ENCODE data around the gene B3GALNT1.

The B3GALNT1 gene

DNA sequence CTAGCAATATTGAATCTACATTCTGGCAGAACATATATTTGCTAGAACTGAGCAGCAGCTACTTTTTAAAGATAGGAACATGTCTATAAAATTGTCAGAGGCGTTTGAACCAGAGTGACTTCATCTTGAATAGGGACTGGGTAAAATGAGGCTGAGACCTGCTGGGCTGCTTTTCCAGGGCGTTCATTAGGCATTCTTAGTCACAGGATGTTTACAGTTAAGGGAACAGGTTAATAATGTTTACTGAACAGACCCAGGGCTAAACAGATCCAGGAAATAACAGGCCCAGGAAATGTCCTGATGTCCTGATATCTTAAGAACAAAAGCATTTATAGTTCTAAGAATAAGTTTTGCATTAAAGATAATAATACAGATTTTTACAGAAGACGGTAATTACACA lies 34.5 kb upstream of the B3GALNT1 start:
- TF ChIP-seq, protein P1, sequence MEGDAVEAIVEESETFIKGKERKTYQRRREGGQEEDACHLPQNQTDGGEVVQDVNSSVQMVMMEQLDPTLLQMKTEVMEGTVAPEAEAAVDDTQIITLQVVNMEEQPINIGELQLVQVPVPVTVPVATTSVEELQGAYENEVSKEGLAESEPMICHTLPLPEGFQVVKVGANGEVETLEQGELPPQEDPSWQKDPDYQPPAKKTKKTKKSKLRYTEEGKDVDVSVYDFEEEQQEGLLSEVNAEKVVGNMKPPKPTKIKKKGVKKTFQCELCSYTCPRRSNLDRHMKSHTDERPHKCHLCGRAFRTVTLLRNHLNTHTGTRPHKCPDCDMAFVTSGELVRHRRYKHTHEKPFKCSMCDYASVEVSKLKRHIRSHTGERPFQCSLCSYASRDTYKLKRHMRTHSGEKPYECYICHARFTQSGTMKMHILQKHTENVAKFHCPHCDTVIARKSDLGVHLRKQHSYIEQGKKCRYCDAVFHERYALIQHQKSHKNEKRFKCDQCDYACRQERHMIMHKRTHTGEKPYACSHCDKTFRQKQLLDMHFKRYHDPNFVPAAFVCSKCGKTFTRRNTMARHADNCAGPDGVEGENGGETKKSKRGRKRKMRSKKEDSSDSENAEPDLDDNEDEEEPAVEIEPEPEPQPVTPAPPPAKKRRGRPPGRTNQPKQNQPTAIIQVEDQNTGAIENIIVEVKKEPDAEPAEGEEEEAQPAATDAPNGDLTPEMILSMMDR (IDR thresholded peaks at IDR 0.05; ENCODE audit: extremely low read depth, insufficient read depth, missing control alignments) = no peak
- no peak for DNase-seq (ENCODE audit: low spot score)
- in situ Hi-C loops (cut with MboI; ENCODE audit: low pct_unique_long_range_greater_than_20kb, low sequenced_read_pairs, unreplicated experiment) = no loop called here

DNA sequence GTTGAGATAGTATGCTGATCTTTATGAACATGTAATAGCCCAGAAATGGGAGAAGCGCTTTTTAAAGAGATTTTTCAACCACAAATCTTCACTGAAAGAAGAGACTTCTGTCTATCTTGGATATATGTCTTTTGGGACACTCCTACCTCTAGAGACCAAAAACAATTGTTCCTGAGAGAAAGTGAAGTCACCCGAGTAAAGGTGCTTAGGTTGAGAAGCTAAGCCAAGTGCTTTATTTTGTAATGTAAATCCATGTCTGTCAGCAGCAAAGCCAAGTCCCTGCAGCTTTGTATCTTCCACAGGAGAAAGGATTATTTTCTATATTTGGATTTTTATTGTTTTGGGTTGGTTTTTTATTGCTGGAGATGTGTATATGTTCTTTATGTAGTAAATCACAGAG lies 32.1 kb upstream of the B3GALNT1 start:
- in situ Hi-C loops (cut with MboI; ENCODE audit: low pct_unique_long_range_greater_than_20kb, low sequenced_read_pairs, unreplicated experiment) = no loop called here
- TF ChIP-seq, protein P1 (IDR thresholded peaks at IDR 0.05; ENCODE audit: extremely low read depth, insufficient read depth, missing control alignments) = no peak

DNA sequence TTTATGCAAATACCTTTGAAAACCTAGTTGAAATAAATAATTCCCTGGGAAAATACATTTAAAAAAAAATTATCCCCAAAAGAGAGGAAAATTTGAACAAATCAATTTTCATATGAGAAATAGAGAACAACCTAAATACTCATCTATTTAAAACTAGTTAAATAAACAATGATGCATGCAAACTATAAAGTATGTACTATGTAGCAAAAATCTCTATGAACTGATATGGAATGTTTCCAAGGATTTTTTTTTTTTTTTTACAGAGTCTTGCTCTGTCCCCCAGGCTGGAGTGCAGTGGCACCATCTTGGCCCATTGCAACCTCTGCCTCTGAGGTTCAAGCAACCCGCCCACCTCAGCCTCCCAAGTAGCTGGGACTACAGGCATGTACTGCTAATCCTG lies 27.2 kb upstream of the B3GALNT1 start:
- in situ Hi-C loops (cut with MboI; ENCODE audit: low pct_unique_long_range_greater_than_20kb, low sequenced_read_pairs, unreplicated experiment) = no loop called here
- TF ChIP-seq, protein P1 (IDR thresholded peaks at IDR 0.05; ENCODE audit: extremely low read depth, insufficient read depth, missing control alignments) = no peak
- DNase-seq (ENCODE audit: low spot score) = no peak

More for the DNA sequence above, 32.1 kb upstream of the B3GALNT1 start:
- no peak for DNase-seq (ENCODE audit: low spot score)

GRCh38 chr3:161126495-161126894 lies 21.3 kb upstream of the B3GALNT1 start:
- in situ Hi-C loops (cut with MboI; ENCODE audit: low pct_unique_long_range_greater_than_20kb, low sequenced_read_pairs, unreplicated experiment) = no loop called here
- TF ChIP-seq, protein P1 (IDR thresholded peaks at IDR 0.05; ENCODE audit: extremely low read depth, insufficient read depth, missing control alignments) = no peak
- DNase-seq (ENCODE audit: low spot score) = no peak

DNA sequence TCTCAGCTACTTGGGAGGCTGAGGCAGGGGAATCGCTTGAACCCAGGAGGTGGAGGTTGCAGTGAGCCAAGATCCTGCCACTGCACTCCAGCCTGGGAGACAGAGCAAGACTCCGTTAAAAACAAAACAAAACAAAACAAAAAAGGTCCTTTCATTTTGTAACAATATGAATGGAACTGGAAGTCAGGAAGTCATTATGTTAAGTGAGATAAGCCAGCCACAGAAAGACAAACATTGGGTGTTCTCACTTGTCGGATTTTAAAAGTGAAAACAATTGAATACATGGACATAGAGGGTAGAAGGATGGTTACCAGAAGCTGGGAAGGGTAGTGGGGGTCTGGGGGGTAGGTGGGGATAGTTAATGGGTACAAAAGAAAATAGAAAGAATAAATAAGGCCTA lies 12.5 kb upstream of the B3GALNT1 start:
- in situ Hi-C loops (cut with MboI; ENCODE audit: low pct_unique_long_range_greater_than_20kb, low sequenced_read_pairs, unreplicated experiment) = no loop called here
- no peak for DNase-seq (ENCODE audit: low spot score)
- TF ChIP-seq, protein P1 (IDR thresholded peaks at IDR 0.05; ENCODE audit: extremely low read depth, insufficient read depth, missing control alignments) = no peak

DNA sequence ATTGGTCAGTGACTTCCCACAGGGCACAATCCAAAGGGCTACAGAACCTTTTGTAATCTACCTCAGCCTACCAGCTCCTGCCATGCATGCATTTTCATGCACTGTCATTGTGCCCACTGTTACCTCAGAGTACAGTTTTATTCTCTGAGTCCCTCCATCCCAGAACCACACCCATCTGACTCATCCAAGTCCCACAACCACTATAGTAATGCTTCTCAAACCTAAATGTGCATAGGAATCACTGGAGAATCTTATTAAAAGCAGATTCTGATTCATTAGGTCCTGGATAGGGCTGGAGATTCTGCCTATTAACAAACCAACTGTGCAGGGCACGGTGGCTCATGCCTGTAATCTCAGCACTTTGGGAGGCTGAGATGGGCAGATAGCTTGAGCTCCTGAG lies 3.7 kb upstream of the B3GALNT1 start:
- in situ Hi-C loops (cut with MboI; ENCODE audit: low pct_unique_long_range_greater_than_20kb, low sequenced_read_pairs, unreplicated experiment) = no loop called here
- TF ChIP-seq, protein P1 (IDR thresholded peaks at IDR 0.05; ENCODE audit: extremely low read depth, insufficient read depth, missing control alignments) = no peak
- no peak for DNase-seq (ENCODE audit: low spot score)

DNA sequence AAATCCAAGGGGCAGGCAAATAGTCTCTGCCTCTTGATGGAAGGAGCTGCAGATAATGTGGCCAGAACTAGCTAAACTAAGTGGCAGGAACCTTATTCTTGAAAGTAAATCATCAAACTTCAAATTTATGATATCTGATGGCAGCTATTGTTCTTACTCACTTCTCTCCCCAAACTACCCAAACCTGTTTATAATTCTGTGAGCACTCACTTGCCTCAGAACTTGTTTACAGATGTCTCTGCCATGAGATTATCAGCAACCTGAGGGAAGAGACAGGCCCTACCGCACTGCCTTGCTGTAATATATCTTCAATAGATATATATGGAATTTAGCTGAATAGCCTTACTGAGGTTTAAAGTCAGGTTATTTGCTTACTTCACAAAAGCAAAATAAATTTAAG lies 2.2 kb upstream of the B3GALNT1 start:
- in situ Hi-C loops (cut with MboI; ENCODE audit: low pct_unique_long_range_greater_than_20kb, low sequenced_read_pairs, unreplicated experiment) = no loop called here
- DNase-seq (ENCODE audit: low spot score) = no peak

More for the DNA sequence above, 2.2 kb upstream of the B3GALNT1 start:
- TF ChIP-seq, protein P1 (IDR thresholded peaks at IDR 0.05; ENCODE audit: extremely low read depth, insufficient read depth, missing control alignments) = no peak

All from GM13977 (cell line).